ENCODE results near the gene PKNOX2.

Gene PKNOX2

GRCh38 chr11:125454047-125454446, 289.5 kb downstream of the PKNOX2 start:
- no peak for DNase-seq

DNA sequence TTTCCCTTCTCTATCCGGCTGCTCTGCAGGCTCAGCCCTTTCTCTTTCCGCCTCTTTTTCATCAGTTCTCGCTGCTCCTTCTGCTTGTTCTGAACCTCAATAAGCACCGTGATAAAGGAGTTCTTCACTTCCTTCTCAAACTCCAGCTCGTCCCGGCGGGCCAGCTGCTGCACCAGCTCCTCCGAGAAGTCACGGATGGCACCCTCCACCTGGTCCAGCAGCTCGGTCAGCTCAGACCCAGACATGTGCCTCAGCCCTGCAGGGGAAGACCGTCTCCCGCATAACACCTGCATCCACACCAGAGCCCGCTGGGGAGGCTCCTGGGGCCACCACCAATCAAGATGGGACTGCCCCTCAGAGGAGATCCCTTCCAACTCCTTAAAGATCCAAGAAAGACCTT, 291.3 kb downstream of the PKNOX2 start:
- no peak for DNase-seq

DNA sequence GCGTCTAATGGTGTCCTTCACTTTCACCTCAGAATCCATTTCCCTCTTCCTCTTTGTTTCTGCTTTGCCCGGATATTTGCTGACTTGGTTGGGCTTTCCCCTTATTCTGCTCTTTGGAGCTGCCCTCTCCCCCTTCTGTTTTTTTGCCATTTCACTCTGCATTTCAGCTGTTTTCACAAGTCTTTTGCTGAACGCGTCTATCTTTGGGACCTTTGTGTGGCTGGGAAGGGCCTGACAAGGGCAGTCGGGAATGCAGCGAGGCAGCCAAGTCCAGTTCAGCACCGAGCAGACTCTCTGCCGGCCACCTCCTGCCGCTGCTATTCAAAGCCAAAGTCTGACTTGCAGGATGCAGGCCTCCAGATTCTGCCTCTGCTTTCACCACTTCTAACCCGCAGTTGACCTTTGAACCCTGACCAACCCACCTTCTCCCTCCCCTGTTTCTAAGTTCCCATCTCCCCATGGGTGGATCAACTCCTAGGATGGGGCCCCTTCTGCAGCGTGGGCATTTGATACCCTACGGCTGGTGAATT, 293.3 kb downstream of the PKNOX2 start:
- no peak for DNase-seq

GRCh38 chr11:125460275-125460674, 295.7 kb downstream of the PKNOX2 start:
- DNase-seq, result no peak

GRCh38 chr11:125463590-125464269, 299.2 kb downstream of the PKNOX2 start:
- no peak for DNase-seq

DNA sequence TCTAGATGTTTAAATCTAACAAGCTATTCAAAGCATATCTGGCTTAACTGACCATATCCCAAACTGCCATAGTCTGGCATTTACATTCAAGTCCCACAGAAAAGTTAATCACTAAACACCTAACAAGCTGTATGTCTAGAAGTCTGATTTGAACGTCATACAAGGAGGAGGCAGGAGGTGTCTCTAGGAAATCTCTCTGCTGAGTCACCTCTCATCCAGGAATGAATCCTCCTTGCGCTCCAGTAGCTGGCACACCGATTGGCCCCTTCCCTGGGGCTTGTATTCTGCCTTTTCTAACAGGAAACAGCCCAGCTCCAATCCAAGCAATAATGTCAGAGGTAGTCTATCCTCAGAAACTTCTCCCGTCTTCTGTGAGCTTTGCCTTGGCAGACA, 299.7 kb downstream of the PKNOX2 start:
- no peak for DNase-seq

DNA sequence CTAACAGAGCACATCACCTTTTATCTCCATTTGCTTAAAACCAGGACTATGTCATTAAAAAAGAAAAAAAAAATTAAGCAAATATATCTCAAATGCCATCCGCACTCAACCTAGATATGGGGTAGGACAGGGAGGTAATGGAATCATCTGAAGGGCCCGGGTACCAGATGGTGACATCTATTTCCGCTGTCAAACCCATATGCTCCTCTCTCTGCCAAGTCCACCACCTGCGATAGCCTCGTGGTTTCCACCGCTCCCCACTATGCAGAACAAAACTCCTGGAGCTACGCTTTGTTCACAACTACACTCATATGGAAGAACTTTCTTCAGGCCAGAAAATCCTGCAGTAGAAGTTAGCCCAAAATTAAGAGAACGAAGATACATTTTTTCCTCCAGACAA, 300.1 kb downstream of the PKNOX2 start:
- no peak for DNase-seq

DNA sequence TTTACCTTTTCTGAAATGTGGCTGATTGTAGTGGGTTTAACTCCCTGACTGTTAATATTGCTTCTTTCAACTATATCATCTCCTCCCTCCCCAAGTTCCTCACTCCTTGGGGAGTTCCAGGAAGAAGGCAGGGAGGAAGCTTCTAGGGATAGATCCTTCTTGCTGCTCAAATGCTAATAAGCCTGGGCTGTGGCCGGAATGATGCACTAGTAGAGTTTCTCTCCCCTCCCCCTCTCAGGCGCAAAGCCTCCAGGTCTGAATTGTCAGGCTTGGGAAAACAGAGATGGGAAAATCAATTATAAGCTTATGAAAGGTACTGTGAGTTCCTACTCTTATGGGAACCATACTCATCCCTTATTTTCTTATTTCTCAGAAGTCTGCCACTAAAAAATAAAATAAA, 300.7 kb downstream of the PKNOX2 start:
- no peak for DNase-seq

DNA sequence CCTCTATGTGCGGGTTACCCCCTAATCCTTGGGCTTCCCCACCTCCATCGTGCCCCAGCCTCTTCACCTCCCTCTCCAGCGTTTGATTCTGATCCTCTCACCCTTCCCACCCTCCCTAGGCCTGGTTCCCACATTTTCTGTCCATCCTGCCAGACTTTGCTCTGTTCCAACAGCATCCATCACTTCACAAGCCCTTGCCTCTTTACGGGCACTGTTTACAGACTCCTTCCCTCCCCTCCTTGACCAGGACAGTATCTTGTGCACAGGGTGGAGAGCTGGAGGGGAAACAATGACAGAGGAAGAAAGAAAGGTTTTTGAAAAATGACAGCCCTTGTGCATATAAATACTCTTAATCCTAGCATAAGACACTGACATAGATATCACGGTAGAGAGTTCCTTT, 301.1 kb downstream of the PKNOX2 start:
- DNase-seq, result no peak

DNA sequence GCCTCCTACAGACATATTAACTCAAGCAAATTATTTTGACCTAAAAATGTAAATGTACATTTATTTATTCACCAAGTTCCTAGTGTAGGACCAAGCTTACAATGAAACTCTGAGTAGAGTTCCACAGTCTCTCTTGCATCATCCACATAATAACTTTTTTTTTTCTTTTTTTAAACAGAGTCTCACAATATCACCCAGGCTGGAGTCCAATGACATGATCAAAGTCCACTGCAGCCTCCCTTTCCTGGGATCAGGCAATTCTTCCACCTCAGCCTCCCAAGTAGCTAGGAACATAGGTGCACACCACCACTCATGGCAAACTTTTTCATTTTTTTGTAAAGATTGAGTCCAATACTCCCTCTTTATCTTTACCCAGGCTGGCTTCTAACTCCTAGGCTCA, 303.5 kb downstream of the PKNOX2 start:
- no peak for DNase-seq

DNA sequence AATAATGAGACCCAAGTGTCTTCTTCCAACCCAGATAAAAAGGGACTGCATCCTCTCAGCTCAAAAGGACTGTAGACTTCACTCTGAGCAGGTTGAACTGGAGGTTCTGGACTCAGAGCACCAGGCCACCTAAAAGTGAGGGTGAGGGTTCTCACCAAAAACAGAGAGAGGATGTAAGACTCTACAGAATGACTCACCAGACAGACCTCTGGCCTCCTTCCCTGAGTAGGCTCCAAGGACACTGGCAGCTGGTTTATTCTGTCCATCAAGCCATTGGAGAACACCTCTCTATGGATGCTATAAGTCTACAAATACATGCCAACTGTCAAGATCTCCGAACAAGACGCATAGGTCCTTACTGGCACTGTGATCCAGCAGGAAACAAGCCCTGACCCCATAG, 304.3 kb downstream of the PKNOX2 start:
- no peak for DNase-seq

DNA sequence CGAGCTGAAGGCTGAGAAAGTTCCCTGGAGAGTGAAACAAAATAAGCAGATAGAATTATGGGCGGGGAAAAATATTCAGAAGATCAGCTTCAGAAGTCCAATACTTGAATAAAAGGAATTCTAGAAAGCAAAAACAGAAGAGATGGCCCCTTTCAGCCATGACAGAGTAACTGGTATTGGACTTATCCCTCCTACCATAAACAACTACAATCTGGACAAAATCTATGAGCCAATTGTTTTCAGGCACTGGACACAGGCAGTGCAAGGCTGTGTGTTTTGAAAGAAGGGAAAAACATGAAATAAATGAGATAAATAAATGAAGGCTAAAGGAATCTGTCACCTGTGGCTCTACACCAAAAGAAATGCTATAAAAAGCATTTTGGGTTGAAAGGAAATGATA, 305.8 kb downstream of the PKNOX2 start:
- DNase-seq, result no peak

- DNase-seq, result no peak
Measured at GRCh38 chr11:125476721-125477120, 312.2 kb downstream of the PKNOX2 start.

GRCh38 chr11:125479137-125479536, 314.6 kb downstream of the PKNOX2 start:
- DNase-seq, result no peak

GRCh38 chr11:125481531-125481930, 317.0 kb downstream of the PKNOX2 start:
- no peak for DNase-seq
